ENCODE results near the gene TEKT2.

Gene TEKT2

GRCh38 chr1:36111151-36111550, 27.3 kb downstream of the TEKT2 start:
- Mint-ChIP-seq H3K4me1 (peaks cover 25% of the 10 kb centered on the region), H3K4me3 (no peak overlapping the region), H3K9me3 (no peaks in the 10 kb centered on the region), H3K36me3 (no peaks in the 10 kb centered on the region), H3K27ac (peak overlapping the region; percentile 87)
- ATAC-seq = no peak
- DNase-seq (ENCODE audit: low spot score in 2 of 2) = no peak

- peak overlapping the region; percentile 38 for H3K27ac Mint-ChIP-seq
- H3K9me3 Mint-ChIP-seq = no peaks in the 10 kb centered on the region
- no peaks in the 10 kb centered on the region for H3K36me3 Mint-ChIP-seq
- DNase-seq (ENCODE audit: low spot score in 2 of 2) (no peak), ATAC-seq (no peak)
- H3K4me3 Mint-ChIP-seq = no peak overlapping the region
- peaks cover 25% of the 10 kb centered on the region for H3K4me1 Mint-ChIP-seq
Observed at GRCh38 chr1:36112823-36113222, 28.9 kb downstream of the TEKT2 start.

GRCh38 chr1:36114371-36114770, 30.5 kb downstream of the TEKT2 start:
- DNase-seq (ENCODE audit: low spot score in 2 of 2) (no peak), ATAC-seq (no peak)
- H3K4me1 Mint-ChIP-seq = peaks cover 10% of the 10 kb centered on the region
- H3K4me3 Mint-ChIP-seq = no peak overlapping the region
- H3K27ac Mint-ChIP-seq = no peak overlapping the region
- no peaks in the 10 kb centered on the region for H3K36me3 Mint-ChIP-seq
- no peaks in the 10 kb centered on the region for H3K9me3 Mint-ChIP-seq

GRCh38 chr1:36115200-36115669, 31.3 kb downstream of the TEKT2 start:
- ATAC-seq (no peak), DNase-seq (ENCODE audit: low spot score in 2 of 2) (no peak)
- peaks cover 9% of the 10 kb centered on the region for H3K4me1 Mint-ChIP-seq
- no peaks in the 10 kb centered on the region for H3K36me3 Mint-ChIP-seq
- H3K27ac Mint-ChIP-seq = no peak overlapping the region
- H3K9me3 Mint-ChIP-seq = no peaks in the 10 kb centered on the region
- H3K4me3 Mint-ChIP-seq = no peak overlapping the region

- H3K4me1 Mint-ChIP-seq = peaks cover 7% of the 10 kb centered on the region
- H3K9me3 Mint-ChIP-seq = no peaks in the 10 kb centered on the region
- no peak for DNase-seq (ENCODE audit: low spot score in 2 of 2)
- H3K36me3 Mint-ChIP-seq = no peaks in the 10 kb centered on the region
- no peak for ATAC-seq
- H3K4me3 Mint-ChIP-seq = no peak overlapping the region
- H3K27ac Mint-ChIP-seq = no peak overlapping the region
Observed at GRCh38 chr1:36115931-36116330, 32.0 kb downstream of the TEKT2 start.

- Mint-ChIP-seq H3K27ac (no peak overlapping the region), H3K4me1 (no peaks in the 10 kb centered on the region), H3K36me3 (no peaks in the 10 kb centered on the region), H3K4me3 (no peak overlapping the region), H3K9me3 (no peaks in the 10 kb centered on the region)
- ATAC-seq = peak; percentile 14
- no peak for DNase-seq (ENCODE audit: low spot score in 2 of 2)
Observed at GRCh38 chr1:36116901-36117300, 33.0 kb downstream of the TEKT2 start.

- peaks cover 11% of the 10 kb centered on the region for H3K4me1 Mint-ChIP-seq
- no peak for DNase-seq (ENCODE audit: low spot score in 2 of 2)
- no peaks in the 10 kb centered on the region for H3K36me3 Mint-ChIP-seq
- no peaks in the 10 kb centered on the region for H3K9me3 Mint-ChIP-seq
- ATAC-seq = no peak
- no peak overlapping the region for H3K27ac Mint-ChIP-seq
- H3K4me3 Mint-ChIP-seq = no peak overlapping the region
Observed at GRCh38 chr1:36118447-36119204, 34.7 kb downstream of the TEKT2 start.

- Mint-ChIP-seq H3K4me1 (peaks cover 16% of the 10 kb centered on the region), H3K4me3 (no peak overlapping the region), H3K36me3 (no peaks in the 10 kb centered on the region), H3K27ac (no peak overlapping the region), H3K9me3 (no peaks in the 10 kb centered on the region)
- no peak for ATAC-seq
- DNase-seq (ENCODE audit: low spot score in 2 of 2) = no peak
Observed at GRCh38 chr1:36119456-36119855, 35.6 kb downstream of the TEKT2 start.

- Mint-ChIP-seq H3K4me1 (peaks cover 38% of the 10 kb centered on the region), H3K36me3 (no peaks in the 10 kb centered on the region), H3K27ac (no peak overlapping the region), H3K9me3 (no peaks in the 10 kb centered on the region), H3K4me3 (no peak overlapping the region)
- DNase-seq (ENCODE audit: low spot score in 2 of 2) (no peak), ATAC-seq (no peak)
Observed at GRCh38 chr1:36122062-36123030, 38.5 kb downstream of the TEKT2 start.

GRCh38 chr1:36123356-36123755, 39.5 kb downstream of the TEKT2 start:
- H3K4me1 Mint-ChIP-seq = peaks cover 39% of the 10 kb centered on the region
- no peaks in the 10 kb centered on the region for H3K9me3 Mint-ChIP-seq
- ATAC-seq (peak; percentile 55), DNase-seq (ENCODE audit: low spot score in 2 of 2) (no peak)
- H3K4me3 Mint-ChIP-seq = no peak overlapping the region
- no peaks in the 10 kb centered on the region for H3K36me3 Mint-ChIP-seq
- H3K27ac Mint-ChIP-seq = no peak overlapping the region

- Mint-ChIP-seq H3K4me1 (peaks cover 39% of the 10 kb centered on the region), H3K4me3 (peak overlapping the region; percentile 53), H3K9me3 (no peaks in the 10 kb centered on the region), H3K36me3 (no peaks in the 10 kb centered on the region), H3K27ac (no peak overlapping the region)
- DNase-seq (ENCODE audit: low spot score in 2 of 2) = no peak
- no peak for ATAC-seq
Observed at GRCh38 chr1:36124404-36125128, 40.7 kb downstream of the TEKT2 start.

- no peak for ATAC-seq
- Mint-ChIP-seq H3K27ac (peak within 1 kb of the TSS; percentile 74), H3K36me3 (no peaks in the 10 kb centered on the region), H3K4me3 (peak within 1 kb of the TSS; percentile 53), H3K4me1 (peaks cover 39% of the 10 kb centered on the region), H3K9me3 (no peaks in the 10 kb centered on the region)
- DNase-seq (ENCODE audit: low spot score in 2 of 2) = no peak
Observed at GRCh38 chr1:36125129-36125991, 41.5 kb downstream of the TEKT2 start, which contains the start of gene COL8A2. Gene COL8A2 (minus strand): TSS chr1:36125222. CDS start chr1:36100242, 24,980 bp downstream.

GRCh38 chr1:36126005-36126716, 42.3 kb downstream of the TEKT2 start:
- Mint-ChIP-seq H3K27ac (peak overlapping the region; percentile 74), H3K4me1 (peaks cover 39% of the 10 kb centered on the region), H3K4me3 (peak overlapping the region; percentile 48), H3K9me3 (no peaks in the 10 kb centered on the region), H3K36me3 (no peaks in the 10 kb centered on the region)
- no peak for ATAC-seq
- no peak for DNase-seq (ENCODE audit: low spot score in 2 of 2)
